Right lobe of liver (tissue), 6 donors: ENCODE results near the gene UBE2E2. TPM values are rescaled to one million over a fixed set of nuclear protein-coding genes. Genes with fewer than 3 reads are reported as not detected.

Experiments
- ATAC-seq, 4 donors: fragments of 200-7000 bp; cut with Tn5 transposase; one replicate each; pipeline ENCODE4 v1.9.1; 2020; ENCODE audit warnings: mild to moderate bottlenecking in 4 of 4, moderate library complexity in 4 of 4
- DNase-seq, 3 donors: peaks; one replicate each; pipeline ENCODE4 v3.0.0-alpha.2; 2020
- H3K27ac ChIP-seq, 3 donors: fragments of 200-600 bp; one replicate each; pipeline ENCODE4 v1.8.0; 2022
- H3K27me3 ChIP-seq, 2 donors: fragments of 200-600 bp; one replicate each; pipeline ENCODE4 v1.8.0; 2022
- H3K36me3 ChIP-seq, 4 donors: fragments of 200-600 bp; sonication (generic) in 1 of 4; one replicate each; pipeline versions ENCODE4 v1.5.1 to v1.8.0; 2017 to 2022; ENCODE audit warnings: control low read depth in 1 of 4
- H3K4me1 ChIP-seq, 4 donors: fragments of 200-600 bp; sonication (generic) in 1 of 4; one replicate each; pipeline versions ENCODE4 v1.5.1 to v1.8.0; 2017 to 2022; ENCODE audit warnings: control low read depth in 1 of 4
- H3K4me3 ChIP-seq, 3 donors: fragments of 200-600 bp; one replicate each; pipeline ENCODE4 v1.8.0; 2022
- H3K9me3 ChIP-seq, 4 donors: fragments of 200-600 bp; sonication (generic) in 1 of 4; one replicate each; pipeline versions ENCODE4 v1.5.1 to v1.8.0; 2017 to 2022; ENCODE audit warnings: control low read depth in 1 of 4
- CTCF ChIP-seq, 4 donors: fragments of 200-600 bp in 3 of 4; fragments of 450-650 bp in 1 of 4; IDR thresholded peaks; one replicate each; pipeline versions ENCODE4 v1.5.1 to v1.8.0; 2016 to 2022; ENCODE audit warnings: antibody characterized with exemption in 4 of 4, mild to moderate bottlenecking in 2 of 4
- POLR2A ChIP-seq: fragments of 450-650 bp; IDR thresholded peaks from one replicate; pipeline ENCODE4 v1.6.1; 2017; ENCODE audit warnings: antibody characterized with exemption, mild to moderate bottlenecking
- WGBS: methylation state at CpG from one replicate; pipeline ENCODE4 v1.1.6; 2018; ENCODE audit warnings: low coverage, low lambda C conversion rate; ENCODE audit not compliant: insufficient coverage; ENCODE audit errors: missing lambda C conversion rate; 5-methylcytosine and 5-hydroxymethylcytosine counted together
- intact Hi-C, 2 donors: fragments of 100-400 bp; cut with DNase I; formaldehyde crosslinking; loops; one replicate each; pipeline versions ENCODE4 v1.11.2 to v1.14.1; 2022
- total RNA-seq, 6 experiments: library from RNA; depleted of rRNA in 2 of 6; stranded (reverse); fragments of >200 nt in 2 of 6; fragmentation: NEBNext Ultra II Directional in 3 of 6; extraction: Animal tissue kit (Norgen Biotek cat#: 25700) in 3 of 6; gene quantifications; one replicate each; pipeline versions ENCODE4 v1.1.0 to v1.2.4, GENCODE V29; 2016 to 2023
- donor health status: DM: no; HTN: yes; CAD: no.
- donor health status: DM: no; HTN: no; CAD: no.
- donor health status: DM: no; HTN: no; CAD: no.
- donor health status: DM: no; HTN: yes; CAD: no.
- donor health status: DM: no; HTN: yes; CAD: no.

The UBE2E2 gene
- total RNA-seq, 6 experiments from 2014 or later, result 17.2 to 29.1 (median 18.1) TPM

- no peaks in the 10 kb centered on the region for H3K4me1 ChIP-seq
- DNase-seq, result no peak
- H3K9me3 ChIP-seq, result no peaks in the 10 kb centered on the region
- no peak for TF ChIP-seq CTCF (IDR thresholded peaks at IDR 0.05)
- no peak for TF ChIP-seq POLR2A
- no peak overlapping the region for H3K27ac ChIP-seq
- 84% methylated on average over 8 of the region's 8 CpGs for WGBS
- no peak overlapping the region for H3K4me3 ChIP-seq
- intact Hi-C loops, result no loop called here
- no peak for ATAC-seq
- no peaks in the 10 kb centered on the region for H3K27me3 ChIP-seq
- no peaks in the 10 kb centered on the region for H3K36me3 ChIP-seq
Measured at GRCh38 chr3:23600167-23600871, 397.2 kb downstream of the UBE2E2 start.

- ATAC-seq (no peak), DNase-seq (no peak)
- Histone ChIP-seq H3K36me3 (no peaks in the 10 kb centered on the region), H3K27me3 (no peaks in the 10 kb centered on the region), H3K27ac (no peak overlapping the region), H3K4me1 (no peaks in the 10 kb centered on the region), H3K4me3 (no peak overlapping the region), H3K9me3 (no peaks in the 10 kb centered on the region)
- WGBS, result 76% methylated on average over 11 of the region's 11 CpGs
- intact Hi-C loops, result no loop called here
- TF ChIP-seq POLR2A (no peak), CTCF (IDR thresholded peaks at IDR 0.05) (no peak)
Measured at GRCh38 chr3:23601091-23601822, 398.1 kb downstream of the UBE2E2 start.

GRCh38 chr3:23602971-23603370, 399.8 kb downstream of the UBE2E2 start:
- WGBS, result 90% methylated on average over 5 of the region's 9 CpGs
- H3K9me3 ChIP-seq, result no peaks in the 10 kb centered on the region
- no peaks in the 10 kb centered on the region for H3K27me3 ChIP-seq
- H3K4me1 ChIP-seq, result no peaks in the 10 kb centered on the region
- H3K27ac ChIP-seq, result no peak overlapping the region
- TF ChIP-seq POLR2A, result no peak
- no peak for TF ChIP-seq CTCF (IDR thresholded peaks at IDR 0.05)
- H3K36me3 ChIP-seq, result no peaks in the 10 kb centered on the region
- H3K4me3 ChIP-seq, result no peak overlapping the region
- no peak for DNase-seq
- no peak for ATAC-seq
- intact Hi-C loops, result no loop called here

- no peak for DNase-seq
- Histone ChIP-seq H3K36me3 (no peaks in the 10 kb centered on the region), H3K4me1 (no peaks in the 10 kb centered on the region), H3K9me3 (no peaks in the 10 kb centered on the region), H3K4me3 (no peak overlapping the region), H3K27ac (no peak overlapping the region), H3K27me3 (no peaks in the 10 kb centered on the region)
- TF ChIP-seq CTCF (IDR thresholded peaks at IDR 0.05), result no peak
- no peak for TF ChIP-seq POLR2A
- WGBS, result 50% methylated on average over 8 of the region's 8 CpGs
- ATAC-seq, result no peak
- intact Hi-C loops, result no loop called here
Measured at GRCh38 chr3:23607184-23607847, 404.2 kb downstream of the UBE2E2 start.
